A549 (cell line): Measurements from ENCODE around the gene GCK. TPM values are rescaled to one million over a fixed set of nuclear protein-coding genes. Genes with fewer than 3 reads are reported as not detected.

ENCODE experiments used
- ATAC-seq, 2 experiments: fragments of 200-7000 bp in 1 of 2; fragments of >200 bp in 1 of 2; cut with Nextera tagmentation in 1 of 2; cut with Tn5 transposase in 1 of 2; 3 replicates each; pipeline versions ENCODE4 v1.8.0 to v1.9.1; 2018 to 2020; ENCODE audit warnings: mild to moderate bottlenecking in 1 of 2, moderate library complexity in 1 of 2
- CTCF ChIA-PET: fragments of 300-600 bp; sonication (Branson Sonifier 250); formaldehyde crosslinking; extraction: SDS; loops from one replicate; lab custom pipeline; 2021; ENCODE audit warnings: antibody characterized with exemption, inconsistent platforms; lab: Yijun Ruan, JAX
- POLR2A ChIA-PET: fragments of 350-600 bp; formaldehyde crosslinking; extraction: SDS; loops from one replicate; lab custom pipeline; 2021; ENCODE audit warnings: antibody characterized with exemption, inconsistent platforms; lab: Yijun Ruan, JAX
- DNase-seq, 2 experiments: peaks; one replicate each; pipeline versions ENCODE4 v3.0.0 to v3.0.0-alpha.2; 2011 to 2016; ENCODE audit warnings: low read depth in 1 of 2, low spot score in 1 of 2
- FAIRE-seq: peaks from 2 replicates; lab custom pipeline; 2011; peaks lifted over from hg19 to GRCh38; lab: Jason Lieb, UNC
- H3K27ac ChIP-seq, 2 experiments: fragments of >200 bp; sonication (Bioruptor Twin); formaldehyde crosslinking; 3 replicates each; pipeline ENCODE4 v1.5.1; 2016 to 2017
- H3K4me1 ChIP-seq: fragments of >200 bp; sonication (Bioruptor Twin); formaldehyde crosslinking; 3 replicates; pipeline ENCODE4 v1.6.1; 2016
- H3K4me2 ChIP-seq: fragments of >200 bp; sonication (Bioruptor Twin); formaldehyde crosslinking; 3 replicates; pipeline ENCODE4 v1.6.1; 2016
- H3K4me3 ChIP-seq: fragments of >200 bp; sonication (Bioruptor Twin); formaldehyde crosslinking; 3 replicates; pipeline ENCODE4 v1.5.1; 2016
- H3K9me3 ChIP-seq: fragments of >200 bp; sonication (Bioruptor Twin); formaldehyde crosslinking; 3 replicates; pipeline ENCODE4 v1.6.1; 2016
- ATOH8 ChIP-seq: fragments of 250-450 bp; sonication (Bioruptor Pico); IDR thresholded peaks from 2 replicates; pipeline ENCODE4 v1.5.0; 2020; ENCODE audit warnings: low read depth, mild to moderate bottlenecking, moderate library complexity
- BCL3 ChIP-seq: fragments of >200 bp; sonication (Bioruptor Twin); formaldehyde crosslinking; IDR thresholded peaks from 3 replicates; pipeline ENCODE4 v1.6.1; 2016
- BHLHE40 ChIP-seq: IDR thresholded peaks from 2 replicates; pipeline ENCODE4 v1.6.1; 2012; ENCODE audit warnings: low read depth, low read length, inconsistent platforms
- CBX2 ChIP-seq: fragments of 200-600 bp; sonication (generic); IDR thresholded peaks from 2 replicates; pipeline ENCODE4 v1.6.1; 2016; ENCODE audit warnings: low read depth, mild to moderate bottlenecking, borderline replicate concordance
- EHMT2 ChIP-seq: fragments of 200-600 bp; sonication (generic); IDR thresholded peaks from 2 replicates; pipeline ENCODE4 v1.6.1; 2016; ENCODE audit warnings: antibody characterized with exemption, low read depth, mild to moderate bottlenecking, moderate library complexity
- EP300 ChIP-seq, 2 experiments: fragments of >200 bp; sonication (Bioruptor Twin); formaldehyde crosslinking; IDR thresholded peaks; 2 replicates in 1 of 2; 3 replicates in 1 of 2; pipeline ENCODE4 v1.6.1; 2016 to 2017
- FOSB ChIP-seq: fragments of 250-450 bp; sonication (Bioruptor Pico); IDR thresholded peaks from 2 replicates; pipeline ENCODE4 v1.5.0; 2020; ENCODE audit warnings: mild to moderate bottlenecking, moderate library complexity
- FOSL2 ChIP-seq, 2 experiments: fragments of 450-650 bp in 1 of 2; fragments of >200 bp in 1 of 2; sonication (Bioruptor Twin) in 1 of 2; formaldehyde crosslinking; IDR thresholded peaks; 2 replicates each; pipeline versions ENCODE4 v1.5.0 to v1.6.1; 2016 to 2020; ENCODE audit warnings: mild to moderate bottlenecking in 1 of 2, moderate library complexity in 1 of 2
- GATA3 ChIP-seq: IDR thresholded peaks from 2 replicates; pipeline ENCODE4 v1.6.1; 2012; ENCODE audit warnings: borderline replicate concordance
- HDAC2 ChIP-seq: fragments of 200-600 bp; sonication (generic); IDR thresholded peaks from 2 replicates; pipeline ENCODE4 v1.6.1; 2016
- HES2 ChIP-seq: fragments of >200 bp; sonication (Bioruptor Twin); formaldehyde crosslinking; IDR thresholded peaks from 2 replicates; pipeline ENCODE4 v1.6.1; 2016
- HMGXB4 ChIP-seq: fragments of 250-450 bp; sonication (Bioruptor Pico); IDR thresholded peaks from 2 replicates; pipeline ENCODE4 v1.5.0; 2021; ENCODE audit warnings: mild to moderate bottlenecking, moderate library complexity, borderline replicate concordance
- HOXA7 ChIP-seq: fragments of 250-450 bp; sonication (Bioruptor Pico); IDR thresholded peaks from 2 replicates; pipeline ENCODE4 v1.5.0; 2020; ENCODE audit warnings: mild to moderate bottlenecking, moderate library complexity
- HOXB13 ChIP-seq: fragments of 250-450 bp; sonication (Bioruptor Pico); IDR thresholded peaks from 2 replicates; pipeline ENCODE4 v1.5.0; 2020; ENCODE audit warnings: low read depth, mild to moderate bottlenecking, moderate library complexity
- KDM1A ChIP-seq: fragments of 200-600 bp; sonication (generic); IDR thresholded peaks from 2 replicates; pipeline ENCODE4 v1.6.1; 2016; ENCODE audit warnings: low read depth, mild to moderate bottlenecking
- MAFK ChIP-seq: fragments of 450-650 bp; IDR thresholded peaks from 2 replicates; pipeline ENCODE4 v1.6.1; 2014; ENCODE audit not compliant: partially characterized antibody
- MYC ChIP-seq: IDR thresholded peaks from 2 replicates; pipeline ENCODE4 v1.6.1; 2012; ENCODE audit warnings: mild to moderate bottlenecking, inconsistent platforms, low read length, improper control_type of control experiment, borderline replicate concordance
- NFE2L2 ChIP-seq: fragments of 150-350 bp; conservative IDR thresholded peaks from 2 replicates; pipeline ENCODE4 v1.6.1; 2014; ENCODE audit warnings: low read length
- NR3C1 ChIP-seq: fragments of >200 bp; sonication (Bioruptor Twin); formaldehyde crosslinking; IDR thresholded peaks from 3 replicates; pipeline ENCODE4 v1.6.1; 2017
- POLR2A ChIP-seq: IDR thresholded peaks from 2 replicates; pipeline ENCODE4 v1.6.1; 2012; ENCODE audit warnings: mild to moderate bottlenecking, low read length
- POLR2AphosphoS2 ChIP-seq: conservative IDR thresholded peaks from 2 replicates; pipeline ENCODE4 v1.6.1; 2012; ENCODE audit warnings: low read length, improper control_type of control experiment, inconsistent platforms
- RAD21 ChIP-seq, 2 experiments: fragments of >200 bp in 1 of 2; sonication (Bioruptor Twin) in 1 of 2; formaldehyde crosslinking in 1 of 2; IDR thresholded peaks in 1 of 2; conservative IDR thresholded peaks in 1 of 2; 2 replicates in 1 of 2; 3 replicates in 1 of 2; pipeline ENCODE4 v1.6.1; 2012 to 2018; ENCODE audit warnings: inconsistent platforms in 1 of 2
- RARB ChIP-seq: fragments of 250-450 bp; sonication (Bioruptor Pico); IDR thresholded peaks from 2 replicates; pipeline ENCODE4 v1.8.0; 2021; ENCODE audit warnings: mild to moderate bottlenecking, moderate library complexity
- RCOR1 ChIP-seq: fragments of 150-350 bp; IDR thresholded peaks from 2 replicates; pipeline ENCODE4 v1.6.1; 2014; ENCODE audit warnings: antibody characterized with exemption, low read length, low read depth
- RFX5 ChIP-seq: fragments of 450-650 bp; IDR thresholded peaks from 2 replicates; pipeline ENCODE4 v1.7.1; 2014; ENCODE audit warnings: antibody characterized with exemption, mild to moderate bottlenecking, moderate library complexity
- RNF2 ChIP-seq: fragments of 200-600 bp; sonication (generic); IDR thresholded peaks from 2 replicates; pipeline ENCODE4 v1.6.1; 2016; ENCODE audit warnings: low read depth, mild to moderate bottlenecking, antibody characterized with exemption, moderate library complexity, borderline replicate concordance
- SREBF2 ChIP-seq: fragments of 450-650 bp; IDR thresholded peaks from 2 replicates; pipeline ENCODE4 v1.6.1; 2014; ENCODE audit warnings: mild to moderate bottlenecking, moderate library complexity
- WGBS: methylation state at CpG from one replicate; pipeline ENCODE4 v1.1.6; 2017; ENCODE audit errors: missing lambda C conversion rate; 5-methylcytosine and 5-hydroxymethylcytosine counted together
- polyA plus RNA-seq, 4 experiments: library from polyadenylated mRNA; depleted of rRNA in 3 of 4; stranded (reverse); fragments of >200 nt; fragmentation: RNase III in 1 of 4; extraction: RNeasy Plus Mini Kit Qiagen cat#74134 plus additional on column Dnase treatment in 1 of 4; gene quantifications; 2 replicates in 3 of 4; 3 replicates in 1 of 4; pipeline ENCODE4 v1.2.3, GENCODE V29; 2011 to 2017

GCK gene
- polyA plus RNA-seq, 2 of the 4 experiments (the other 2 are of a cell fraction): 0.12 TPM; not detected in 1

- no peak overlapping the region for H3K4me2 ChIP-seq
- no peaks in the 10 kb centered on the region for H3K9me3 ChIP-seq
- POLR2A ChIA-PET: no interaction called here
- no peak for ATAC-seq
- WGBS: 30% methylated on average over 5 of the region's 10 CpGs
- no peak for TF ChIP-seq RFX5
- no peak for TF ChIP-seq RARB
- no peak for TF ChIP-seq HMGXB4 (CRISPR knock-in tag)
- TF ChIP-seq FOSB (CRISPR knock-in tag): no peak
- TF ChIP-seq NFE2L2: no peak
- TF ChIP-seq RNF2: no peak
- TF ChIP-seq MYC: no peak
- no peak for TF ChIP-seq NR3C1
- no peak for TF ChIP-seq BHLHE40
- TF ChIP-seq, all 56 proteins: peak for 0
- CTCF ChIA-PET: interaction anchor here (0.6 to 1.7 kb wide), 4 partner anchors 90 to 329 kb away, joined by 3 to 7 read pairs (median 4); no protein-coding TSS in a partner anchor
- Histone ChIP-seq H3K27ac (no peak overlapping the region), H3K4me3 (no peak overlapping the region), H3K4me1 (no peaks in the 10 kb centered on the region)
- FAIRE-seq (no peak), DNase-seq (no peak)
These were observed 48.5 kb upstream of the GCK start for GRCh38 chr7:44237696-44238095.

- no peaks in the 10 kb centered on the region for H3K9me3 ChIP-seq
- no peak for TF ChIP-seq KDM1A
- TF ChIP-seq NR3C1: no peak
- TF ChIP-seq RCOR1: no peak
- TF ChIP-seq HOXB13 (CRISPR knock-in tag): no peak
- no peak for TF ChIP-seq BCL3
- no peak for DNase-seq
- no peak overlapping the region for H3K4me3 ChIP-seq
- H3K4me1 ChIP-seq: no peaks in the 10 kb centered on the region
- no peak for ATAC-seq
- H3K27ac ChIP-seq: no peak overlapping the region
- no peak for FAIRE-seq
- no peak overlapping the region for H3K4me2 ChIP-seq
- ChIA-PET POLR2A (no interaction called here), CTCF (interaction anchor here (1.7 kb wide), 1 partner anchor 329 kb away, joined by 7 read pairs; no protein-coding TSS in a partner anchor)
- 79% methylated on average over 4 of the region's 4 CpGs for WGBS
These were observed 47.1 kb upstream of the GCK start for GRCh38 chr7:44236333-44236728.

GRCh38 chr7:44235582-44236332, 46.5 kb upstream of the GCK start:
- FAIRE-seq (no peak), DNase-seq (no peak), ATAC-seq (no peak)
- CTCF ChIA-PET: interaction anchor here (1.7 kb wide), 1 partner anchor 330 kb away, joined by 7 read pairs; no protein-coding TSS in a partner anchor
- Histone ChIP-seq H3K4me2 (no peak overlapping the region), H3K27ac (no peak overlapping the region), H3K9me3 (no peaks in the 10 kb centered on the region), H3K4me1 (no peaks in the 10 kb centered on the region), H3K4me3 (no peak overlapping the region)
- POLR2A ChIA-PET: no interaction called here
- TF ChIP-seq GATA3 (no peak), HDAC2 (no peak), ATOH8 (CRISPR knock-in tag) (no peak), EP300 (IDR thresholded peaks at IDR 0.05) (no peak), BCL3 (no peak), CBX2 (no peak), HES2 (no peak), HOXA7 (no peak), RAD21 (conservative IDR thresholded peaks at IDR 0.05 in 1 of 2, IDR thresholded peaks at IDR 0.05 in 1 of 2) (no peak), FOSL2 (IDR thresholded peaks at IDR 0.05) (no peak), FOSL2 (CRISPR knock-in tag; IDR thresholded peaks at IDR 0.05) (no peak), NFE2L2 (no peak), RCOR1 (no peak), EHMT2 (no peak), SREBF2 (no peak), POLR2A (no peak), MAFK (no peak), POLR2AphosphoS2 (no peak), NR3C1 (no peak)
- 82% methylated on average over 14 of the region's 22 CpGs for WGBS
